ENCODE measurements around the gene KDM6B.

DNA sequence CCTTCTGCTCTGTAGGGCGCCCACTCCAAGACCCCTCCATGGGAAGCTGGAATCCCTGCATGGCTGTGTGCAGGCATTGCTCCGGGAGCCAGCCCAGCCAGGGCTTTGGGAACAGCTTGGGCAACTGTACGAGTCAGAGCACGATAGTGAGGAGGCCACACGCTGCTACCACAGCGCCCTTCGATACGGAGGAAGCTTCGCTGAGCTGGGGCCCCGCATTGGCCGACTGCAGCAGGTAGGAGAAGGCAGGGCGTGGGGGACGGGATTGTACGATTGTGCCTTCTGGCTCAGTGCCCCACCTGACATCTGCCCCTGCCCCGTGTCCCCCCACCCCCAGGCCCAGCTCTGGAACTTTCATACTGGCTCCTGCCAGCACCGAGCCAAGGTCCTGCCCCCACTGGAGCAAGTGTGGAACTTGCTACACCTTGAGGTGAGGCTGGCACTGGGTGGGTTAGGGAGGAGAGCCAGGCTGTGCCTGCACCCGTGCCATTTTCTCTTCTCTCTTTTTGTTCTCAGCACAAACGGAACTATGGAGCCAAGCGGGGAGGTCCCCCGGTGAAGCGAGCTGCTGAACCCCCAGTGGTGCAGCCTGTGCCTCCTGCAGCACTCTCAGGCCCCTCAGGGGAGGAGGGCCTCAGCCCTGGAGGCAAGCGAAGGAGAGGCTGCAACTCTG, 12.2 kb downstream of the KDM6B start:
- TF ChIP-seq POLR2A (IDR thresholded peaks at IDR 0.05; ENCODE audit: low read depth, low read length): peak; percentile 35; the same call in 1 of the 2 replicates
- TF ChIP-seq POLR2AphosphoS5 (IDR thresholded peaks at IDR 0.05; ENCODE audit: low read depth, low read length): no peak
